HCT116 (cell line): ENCODE measurements around the gene TIAM2. TPM values are rescaled to one million over a fixed set of nuclear protein-coding genes. Genes with fewer than 3 reads are reported as not detected.

ENCODE experiments used
- ATAC-seq: fragments of 200-7000 bp; cut with Tn5 transposase; 2 replicates; pipeline ENCODE4 v1.9.1; 2020; ENCODE audit warnings: mild to moderate bottlenecking, moderate library complexity
- BruUV-seq: library from RNA; stranded (reverse); fragments of 400-500 nt; replicated peaks from 2 replicates; lab custom pipeline; 2021; lab: Mats Ljungman, UMichigan
- CTCF ChIA-PET: fragments of 300-600 bp; sonication (Branson Sonifier 250); formaldehyde crosslinking; loops from one replicate; lab custom pipeline; 2021; ENCODE audit warnings: antibody characterized with exemption; lab: Charles Lee
- POLR2A ChIA-PET: fragments of 300-600, 350-600 bp; sonication (Branson Sonifier 250); formaldehyde crosslinking; loops from one replicate; lab custom pipeline; 2021; ENCODE audit warnings: antibody characterized with exemption; lab: Charles Lee
- RAD21 ChIA-PET, 2 experiments: fragments of 300-600 bp; sonication (Branson Sonifier 250); formaldehyde crosslinking; loops; one replicate each; lab custom pipeline; 2023; ENCODE audit warnings: low total read pairs in 2 of 2; ENCODE audit not compliant: uncharacterized antibody in 2 of 2, unreplicated experiment in 2 of 2, low non-redundant PET in 1 of 2; lab: Charles Lee
- DNase-seq: peaks from one replicate; pipeline ENCODE4 v3.0.0-alpha.2; 2010; ENCODE audit warnings: low read depth, low spot score
- H2AFZ ChIP-seq: fragments of 200-600 bp; shearing (Covaris generic), sonication (generic); 2 replicates; pipeline ENCODE4 v1.6.1; 2017; ENCODE audit warnings: low read depth, mixed run types, mixed read lengths, antibody characterized with exemption, low read length; ENCODE audit not compliant: poor library complexity, severe bottlenecking
- H3K27ac ChIP-seq: 2 replicates; pipeline ENCODE4 v1.5.1; 2012; ENCODE audit warnings: low read depth, low read length
- H3K27me3 ChIP-seq: fragments of 200-600 bp; sonication (generic); 2 replicates; pipeline ENCODE4 v1.6.1; 2016; ENCODE audit warnings: mixed run types, low read length, mixed read lengths; ENCODE audit not compliant: insufficient read depth
- H3K36me3 ChIP-seq, 2 experiments: fragments of 200-500 bp in 1 of 2; fragments of 200-600 bp in 1 of 2; sonication (Bioruptor generic) in 1 of 2; sonication (generic) in 1 of 2; 2 replicates each; pipeline versions ENCODE4 v1.5.1 to v1.6.1; 2014 to 2016; ENCODE audit warnings: low read length in 2 of 2, inconsistent platforms in 1 of 2, mixed read lengths in 1 of 2, mixed run types in 1 of 2; ENCODE audit not compliant: insufficient read depth in 2 of 2, control insufficient read depth in 1 of 2
- H3K4me1 ChIP-seq, 2 experiments: fragments of 200-600 bp in 1 of 2; sonication (generic) in 1 of 2; 2 replicates each; pipeline versions ENCODE4 v1.5.1 to v1.6.1; 2012 to 2017; ENCODE audit warnings: low read length in 2 of 2, inconsistent platforms in 1 of 2, mild to moderate bottlenecking in 1 of 2, mixed read lengths in 1 of 2, mixed run types in 1 of 2, moderate library complexity in 1 of 2; ENCODE audit not compliant: insufficient read depth in 2 of 2, control insufficient read depth in 1 of 2
- H3K4me2 ChIP-seq: fragments of 200-600 bp; sonication (generic); 2 replicates; pipeline ENCODE4 v1.6.1; 2017; ENCODE audit warnings: mixed run types, low read length, mixed read lengths
- H3K4me3 ChIP-seq, 2 experiments: fragments of 200-600 bp in 1 of 2; sonication (generic) in 1 of 2; replicated peaks in 1 of 2; 2 replicates each; pipeline ENCODE4 v1.5.1; 2011 to 2016; ENCODE audit warnings: low read length in 2 of 2, control low read depth in 1 of 2, low read depth in 1 of 2, mild to moderate bottlenecking in 1 of 2, mixed read lengths in 1 of 2, mixed run types in 1 of 2
- H3K79me2 ChIP-seq: fragments of 200-600 bp; sonication (generic); 2 replicates; pipeline ENCODE4 v1.6.1; 2017; ENCODE audit warnings: mild to moderate bottlenecking, mixed run types, low read length, moderate library complexity, mixed read lengths; ENCODE audit not compliant: insufficient read depth
- H3K9ac ChIP-seq: fragments of 200-600 bp; sonication (generic); 2 replicates; pipeline ENCODE4 v1.6.1; 2016; ENCODE audit warnings: low read length, mixed read lengths
- H3K9me2 ChIP-seq: fragments of 200-600 bp; sonication (generic), shearing (Covaris generic); 2 replicates; pipeline ENCODE4 v1.6.1; 2017; ENCODE audit warnings: mixed run types, mild to moderate bottlenecking, moderate library complexity; ENCODE audit not compliant: insufficient read depth
- H3K9me3 ChIP-seq, 2 experiments: fragments of 200-500 bp in 1 of 2; fragments of 200-600 bp in 1 of 2; sonication (Bioruptor generic) in 1 of 2; sonication (generic) in 1 of 2; 2 replicates each; pipeline ENCODE4 v1.6.1; 2014 to 2017; ENCODE audit warnings: low read length in 2 of 2, mixed read lengths in 2 of 2, inconsistent platforms in 1 of 2, low read depth in 1 of 2, mild to moderate bottlenecking in 1 of 2, mixed run types in 1 of 2, moderate library complexity in 1 of 2; ENCODE audit not compliant: control insufficient read depth in 1 of 2, insufficient read depth in 1 of 2
- H4K20me1 ChIP-seq: fragments of 200-600 bp; sonication (generic), shearing (Covaris generic); 2 replicates; pipeline ENCODE4 v1.6.1; 2017; ENCODE audit warnings: mixed run types, mild to moderate bottlenecking, moderate library complexity; ENCODE audit not compliant: insufficient read depth
- CEBPB ChIP-seq: IDR thresholded peaks from 2 replicates; pipeline ENCODE4 v1.6.1; 2012; ENCODE audit warnings: low read depth
- EZH2phosphoT487 ChIP-seq: fragments of 200-600 bp; IDR thresholded peaks from 2 replicates; pipeline ENCODE4 v1.6.1; 2018; ENCODE audit warnings: antibody characterized with exemption, borderline replicate concordance
- JUND ChIP-seq: IDR thresholded peaks from 2 replicates; pipeline ENCODE4 v1.6.1; 2012
- REST ChIP-seq: IDR thresholded peaks from 2 replicates; pipeline ENCODE4 v1.6.1; 2012; ENCODE audit warnings: low read depth
- SRF ChIP-seq: IDR thresholded peaks from 2 replicates; pipeline ENCODE4 v1.6.1; 2012; ENCODE audit warnings: low read depth
- YY1 ChIP-seq: IDR thresholded peaks from 2 replicates; pipeline ENCODE4 v1.6.1; 2011; ENCODE audit warnings: low read length, low read depth, moderate library complexity, mild to moderate bottlenecking; ENCODE audit not compliant: insufficient replicate concordance; ENCODE audit errors: extremely low read depth
- ZFX ChIP-seq: fragments of 450-650 bp; IDR thresholded peaks from 2 replicates; pipeline ENCODE4 v1.6.1; 2017
- intact Hi-C: fragments of 100-400 bp; cut with micrococcal nuclease; formaldehyde crosslinking; loops from 2 replicates; pipeline ENCODE4 v1.10.0; 2022
- total RNA-seq: library from RNA; stranded (reverse); gene quantifications from one replicate; pipeline ENCODE4 v1.2.1, GENCODE V29; 2021; ENCODE audit not compliant: unreplicated experiment

TIAM2 gene
- total RNA-seq, 1 experiment from 2014 or later: 9.4 TPM

- CTCF ChIA-PET: no interaction called here
- intact Hi-C loops: no loop called here
- H2AFZ ChIP-seq: no peak overlapping the region
Measured at GRCh38 chr6:154960854-154961530, 34.1 kb upstream of the TIAM2 start.

More at GRCh38 chr6:154960854-154961530, 34.1 kb upstream of the TIAM2 start:
- DNase-seq (no peak), ATAC-seq (no peak)
- H3K36me3 ChIP-seq: no peaks in the 10 kb centered on the region
- no peak for TF ChIP-seq SRF
- no peak for TF ChIP-seq EZH2phosphoT487
- no peak for TF ChIP-seq JUND
- TF ChIP-seq CEBPB: no peak
- no peak for TF ChIP-seq YY1
- TF ChIP-seq ZFX: no peak
- no peak for TF ChIP-seq REST
- H3K4me3 ChIP-seq: no peak overlapping the region
- H4K20me1 ChIP-seq: no peaks in the 10 kb centered on the region
- BruUV-seq: no TSS peak
- ChIA-PET POLR2A (no interaction called here), RAD21 (no interaction called here)
- H3K9me3 ChIP-seq: no peaks in the 10 kb centered on the region
- no peak overlapping the region for H3K4me2 ChIP-seq
- H3K79me2 ChIP-seq: no peaks in the 10 kb centered on the region
- H3K4me1 ChIP-seq: peaks cover 6 to 12% of the 10 kb centered on the region in 2 experiments; a peak in 2 of 4 replicates
- H3K9me2 ChIP-seq: no peaks in the 10 kb centered on the region
- no peak overlapping the region for H3K27ac ChIP-seq
- no peaks in the 10 kb centered on the region for H3K27me3 ChIP-seq
- H3K9ac ChIP-seq: no peak overlapping the region
